ENCODE measurements around the gene SMYD2. TPM values are rescaled to one million over a fixed set of nuclear protein-coding genes. Genes with fewer than 3 reads are reported as not detected.

The SMYD2 gene
- total and polyA plus RNA-seq, 2 donors (not counting 3 experiments of a cell fraction or from before 2014, with no cell fraction given): 8.0 to 20.9 TPM

DNA sequence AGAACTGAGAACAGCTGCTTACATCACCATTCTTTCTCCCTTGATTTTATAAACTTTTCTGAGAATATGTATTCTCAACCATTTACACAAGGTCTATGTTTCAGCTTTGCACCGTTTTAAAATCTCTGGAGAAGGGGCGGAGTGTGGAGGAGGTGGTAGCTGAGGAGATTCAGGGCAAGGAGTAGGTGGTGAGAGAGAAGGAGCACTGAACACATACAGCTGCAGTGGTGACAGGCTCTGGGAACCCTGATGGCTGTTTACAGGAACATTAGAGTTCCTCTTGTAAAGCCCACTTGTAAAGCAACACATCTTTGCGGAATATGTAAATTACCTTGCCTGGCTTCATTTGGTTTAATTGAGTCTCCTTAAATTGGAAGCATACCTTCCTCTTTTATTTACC is 89.7 kb downstream of the SMYD2 start:
- no TSS peak for BruUV-seq (replicated peaks)
- H3K9me3 ChIP-seq (replicated peaks; ENCODE audit: control insufficient read depth, insufficient read depth, low read length): no peaks in the 10 kb centered on the region
- ChIA-PET CTCF (interaction anchor here (2.7 kb wide), 1 partner anchor 214 kb away, joined by 10 read pairs; no protein-coding TSS in a partner anchor), POLR2A (interaction anchor here (0.5 kb wide), 1 partner anchor 25 kb away, joined by 5 read pairs; no protein-coding TSS in a partner anchor)
- no peak for DNase-seq (ENCODE audit: low read depth, low spot score)
- intact Hi-C loops (cut with micrococcal nuclease) (no loop called here), dilution Hi-C loops (cut with MboI; ENCODE audit: extremely low pct_ligation_motif_present, low sequenced_read_pairs) (no loop called here)
- H3K27ac ChIP-seq (ENCODE audit: insufficient read depth, low read depth, low read length): no peak overlapping the region
- no peaks in the 10 kb centered on the region for H3K79me2 ChIP-seq (ENCODE audit: control insufficient read depth, insufficient read depth, low read length)
- H3K27me3 ChIP-seq (ENCODE audit: control insufficient read depth in 2 of 2, insufficient read depth in 2 of 2, low read length in 2 of 2): no peaks in the 10 kb centered on the region
- H2AFZ ChIP-seq (ENCODE audit: low read depth, low read length): no peak overlapping the region
- TF ChIP-seq, protein P1, sequence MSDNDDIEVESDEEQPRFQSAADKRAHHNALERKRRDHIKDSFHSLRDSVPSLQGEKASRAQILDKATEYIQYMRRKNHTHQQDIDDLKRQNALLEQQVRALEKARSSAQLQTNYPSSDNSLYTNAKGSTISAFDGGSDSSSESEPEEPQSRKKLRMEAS (IDR thresholded peaks at IDR 0.05; ENCODE audit: insufficient read depth, insufficient read length): no peak
- TF ChIP-seq GATA2 (IDR thresholded peaks at IDR 0.05; ENCODE audit: insufficient read depth, insufficient read length, low read depth, low read length) (no peak), POLR2A (IDR thresholded peaks at IDR 0.05; ENCODE audit: low read depth, low read length) (no peak), POLR2AphosphoS5 (IDR thresholded peaks at IDR 0.05; ENCODE audit: insufficient read depth, low read depth, low read length) (no peak)
- no peak overlapping the region for H3K9ac ChIP-seq (replicated peaks; ENCODE audit: extremely low read depth, insufficient read depth, low read length)
- no peak overlapping the region for H3K4me2 ChIP-seq (ENCODE audit: insufficient read depth, low read length)
- no peak overlapping the region for H3K4me3 ChIP-seq (replicated peaks in 1 of 3; ENCODE audit: insufficient read depth in 1 of 3, low read depth in 1 of 3, low read length in 3 of 3)
- H3K36me3 ChIP-seq (ENCODE audit: control insufficient read depth in 2 of 2, extremely low read depth in 1 of 2, insufficient read depth in 2 of 2, low read length in 2 of 2): peaks cover 12 to 14% of the 10 kb centered on the region in 2 experiments
- no peaks in the 10 kb centered on the region for H3K4me1 ChIP-seq (ENCODE audit: control insufficient read depth, extremely low read depth, insufficient read depth, low read length)
- no peaks in the 10 kb centered on the region for H4K20me1 ChIP-seq (replicated peaks; ENCODE audit: control insufficient read depth, extremely low read depth, insufficient read depth, low read length)
- no peak for FAIRE-seq
- H3K9me1 ChIP-seq (replicated peaks; ENCODE audit: control insufficient read depth, extremely low read depth, insufficient read depth, low read length): no peaks in the 10 kb centered on the region

DNA sequence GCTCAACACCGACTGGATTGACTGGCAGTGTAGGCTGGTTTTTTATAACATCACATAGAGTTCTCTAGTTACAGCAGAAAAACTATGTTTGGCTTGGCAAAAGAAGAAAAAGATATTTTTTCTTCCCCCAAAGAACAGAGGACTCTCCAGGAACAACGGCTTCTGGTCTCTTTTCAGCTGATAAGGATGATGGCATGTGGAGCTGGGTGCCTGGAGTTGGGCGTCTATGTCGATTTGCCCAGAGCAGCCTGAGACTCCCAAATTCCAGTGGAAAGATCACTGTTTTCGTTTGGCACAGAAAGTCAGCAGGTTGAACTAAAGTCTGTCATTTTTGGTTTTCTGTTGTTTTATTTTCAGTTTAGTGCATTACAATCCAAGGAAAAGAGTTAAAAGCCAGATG is 91.1 kb downstream of the SMYD2 start:
- H3K9me1 ChIP-seq (replicated peaks; ENCODE audit: control insufficient read depth, extremely low read depth, insufficient read depth, low read length): no peaks in the 10 kb centered on the region
- no peak overlapping the region for H3K4me3 ChIP-seq (replicated peaks in 1 of 3; ENCODE audit: insufficient read depth in 1 of 3, low read depth in 1 of 3, low read length in 3 of 3)
- no peaks in the 10 kb centered on the region for H3K9me3 ChIP-seq (replicated peaks; ENCODE audit: control insufficient read depth, insufficient read depth, low read length)
- ChIA-PET CTCF (interaction anchor here (1.6 to 2.7 kb wide), 2 partner anchors 39 to 213 kb away, joined by 5 to 10 read pairs; no protein-coding TSS in a partner anchor), POLR2A (no interaction called here)
- no peaks in the 10 kb centered on the region for H3K79me2 ChIP-seq (ENCODE audit: control insufficient read depth, insufficient read depth, low read length)
- intact Hi-C loops (cut with micrococcal nuclease): no loop called here
- H3K36me3 ChIP-seq (ENCODE audit: control insufficient read depth in 2 of 2, extremely low read depth in 1 of 2, insufficient read depth in 2 of 2, low read length in 2 of 2): peaks cover 14 to 18% of the 10 kb centered on the region in 2 experiments
- no peaks in the 10 kb centered on the region for H4K20me1 ChIP-seq (replicated peaks; ENCODE audit: control insufficient read depth, extremely low read depth, insufficient read depth, low read length)
- no peak overlapping the region for H3K9ac ChIP-seq (replicated peaks; ENCODE audit: extremely low read depth, insufficient read depth, low read length)
- no TSS peak for BruUV-seq (replicated peaks)
- dilution Hi-C loops (cut with MboI; ENCODE audit: extremely low pct_ligation_motif_present, low sequenced_read_pairs): no loop called here
- no peaks in the 10 kb centered on the region for H3K27me3 ChIP-seq (ENCODE audit: control insufficient read depth in 2 of 2, insufficient read depth in 2 of 2, low read length in 2 of 2)
- H3K4me1 ChIP-seq (ENCODE audit: control insufficient read depth, extremely low read depth, insufficient read depth, low read length): no peaks in the 10 kb centered on the region
- TF ChIP-seq JUN (IDR thresholded peaks at IDR 0.05; ENCODE audit: borderline replicate concordance, insufficient read depth, insufficient read length, low read depth): no peak
- TF ChIP-seq GATA2 (IDR thresholded peaks at IDR 0.05; ENCODE audit: insufficient read depth, insufficient read length, low read depth, low read length): no peak
- TF ChIP-seq, protein P1 (IDR thresholded peaks at IDR 0.05; ENCODE audit: insufficient read depth, insufficient read length): no peak
- TF ChIP-seq POLR2A (IDR thresholded peaks at IDR 0.05; ENCODE audit: low read depth, low read length): no peak
- TF ChIP-seq MYC (IDR thresholded peaks at IDR 0.05; ENCODE audit: low read depth, low read length): no peak
- TF ChIP-seq EZH2 (IDR thresholded peaks at IDR 0.05; ENCODE audit: borderline replicate concordance, low read depth, low read length, severe bottlenecking): no peak
- TF ChIP-seq POLR2AphosphoS5 (IDR thresholded peaks at IDR 0.05; ENCODE audit: insufficient read depth, low read depth, low read length): no peak
- TF ChIP-seq FOS (IDR thresholded peaks at IDR 0.05; ENCODE audit: borderline replicate concordance, insufficient read depth, low read length): no peak
- TF ChIP-seq CTCF (IDR thresholded peaks at IDR 0.05; ENCODE audit: extremely low read depth in 1 of 2, insufficient read depth in 1 of 2, low read depth in 1 of 2, low read length in 2 of 2): no peak
- no peak overlapping the region for H2AFZ ChIP-seq (ENCODE audit: low read depth, low read length)
- DNase-seq (ENCODE audit: low read depth, low spot score): peak; percentile 39
- no peak overlapping the region for H3K4me2 ChIP-seq (ENCODE audit: insufficient read depth, low read length)
- FAIRE-seq: no peak
- H3K27ac ChIP-seq (ENCODE audit: insufficient read depth, low read depth, low read length): no peak overlapping the region
